ENCODE data around the gene TNNT3. TPM values are rescaled to one million over a fixed set of nuclear protein-coding genes. Genes with fewer than 3 reads are reported as not detected.
"Not testable (repeated sequence)": the region's sequence is repeated elsewhere in the genome, so short reads cannot be mapped to it uniquely, and the experiment has no call there.

The TNNT3 gene
- total RNA-seq, 1 donor from 2014 or later, result 1.3 TPM

DNA sequence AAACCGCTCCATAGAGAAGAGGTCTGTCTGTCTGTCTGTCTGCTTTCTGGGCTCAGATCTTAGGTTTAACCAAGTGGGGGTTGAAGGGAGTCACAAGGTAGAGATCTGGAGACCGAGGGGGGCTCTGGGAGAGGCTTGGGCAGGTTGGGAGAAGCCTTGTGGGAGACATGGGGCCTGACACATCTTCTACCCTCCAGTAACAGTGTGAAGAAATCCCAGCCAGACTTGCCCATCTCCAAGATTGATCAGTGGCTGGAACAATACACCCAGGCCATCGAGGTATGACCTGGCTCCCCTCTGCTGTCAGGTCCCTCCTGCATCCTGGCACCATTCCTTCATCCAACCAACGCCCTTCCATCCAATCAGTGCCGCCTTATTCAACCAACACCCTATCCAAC is 35.2 kb upstream of the TNNT3 start:
- no peak for DNase-seq (ENCODE audit: low spot score)
- Mint-ChIP-seq H3K27me3 (ENCODE audit: low read depth) (no peaks in the 10 kb centered on the region), H3K36me3 (ENCODE audit: low read depth) (peaks cover 2% of the 10 kb centered on the region), H3K4me1 (ENCODE audit: low read depth) (peaks cover 9% of the 10 kb centered on the region), H3K27ac (ENCODE audit: unreplicated experiment) (no peak overlapping the region), H3K4me3 (ENCODE audit: unreplicated experiment) (no peak overlapping the region), H3K9me3 (ENCODE audit: low read depth) (no peaks in the 10 kb centered on the region)
- TF ChIP-seq, protein P1, sequence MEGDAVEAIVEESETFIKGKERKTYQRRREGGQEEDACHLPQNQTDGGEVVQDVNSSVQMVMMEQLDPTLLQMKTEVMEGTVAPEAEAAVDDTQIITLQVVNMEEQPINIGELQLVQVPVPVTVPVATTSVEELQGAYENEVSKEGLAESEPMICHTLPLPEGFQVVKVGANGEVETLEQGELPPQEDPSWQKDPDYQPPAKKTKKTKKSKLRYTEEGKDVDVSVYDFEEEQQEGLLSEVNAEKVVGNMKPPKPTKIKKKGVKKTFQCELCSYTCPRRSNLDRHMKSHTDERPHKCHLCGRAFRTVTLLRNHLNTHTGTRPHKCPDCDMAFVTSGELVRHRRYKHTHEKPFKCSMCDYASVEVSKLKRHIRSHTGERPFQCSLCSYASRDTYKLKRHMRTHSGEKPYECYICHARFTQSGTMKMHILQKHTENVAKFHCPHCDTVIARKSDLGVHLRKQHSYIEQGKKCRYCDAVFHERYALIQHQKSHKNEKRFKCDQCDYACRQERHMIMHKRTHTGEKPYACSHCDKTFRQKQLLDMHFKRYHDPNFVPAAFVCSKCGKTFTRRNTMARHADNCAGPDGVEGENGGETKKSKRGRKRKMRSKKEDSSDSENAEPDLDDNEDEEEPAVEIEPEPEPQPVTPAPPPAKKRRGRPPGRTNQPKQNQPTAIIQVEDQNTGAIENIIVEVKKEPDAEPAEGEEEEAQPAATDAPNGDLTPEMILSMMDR (IDR thresholded peaks at IDR 0.05), result no peak

DNA sequence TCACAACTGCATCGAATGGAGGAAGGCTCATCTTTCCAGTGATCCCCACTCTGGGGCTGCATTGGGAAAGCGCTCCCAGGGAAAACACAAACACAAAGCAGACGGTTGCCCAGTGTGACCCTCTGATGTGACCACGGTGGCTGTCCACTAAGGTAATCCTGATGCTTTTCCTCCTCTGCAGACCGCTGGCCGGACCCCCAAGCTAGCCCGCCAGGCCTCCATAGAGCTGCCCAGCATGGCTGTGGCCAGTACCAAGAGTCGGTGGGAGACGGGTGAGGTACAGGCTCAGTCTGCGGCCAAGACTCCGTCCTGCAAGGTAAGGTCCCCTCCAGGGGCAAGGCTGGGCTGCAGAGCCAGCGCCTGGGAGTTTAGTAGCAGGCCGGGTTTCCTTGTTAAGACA is 33.0 kb upstream of the TNNT3 start:
- not testable (repeated sequence) for H3K4me3 Mint-ChIP-seq (ENCODE audit: unreplicated experiment)

GRCh38 chr11:1887451-1888346 is 31.8 kb upstream of the TNNT3 start:
- no peak overlapping the region for H3K27ac Mint-ChIP-seq (ENCODE audit: unreplicated experiment)
- TF ChIP-seq, protein P1 (IDR thresholded peaks at IDR 0.05), result no peak
- no peaks in the 10 kb centered on the region for H3K9me3 Mint-ChIP-seq (ENCODE audit: low read depth)
- H3K27me3 Mint-ChIP-seq (ENCODE audit: low read depth), result no peaks in the 10 kb centered on the region
- peak; percentile 70 for DNase-seq (ENCODE audit: low spot score)
- peaks cover 2% of the 10 kb centered on the region for H3K36me3 Mint-ChIP-seq (ENCODE audit: low read depth)
- H3K4me1 Mint-ChIP-seq (ENCODE audit: low read depth), result no peaks in the 10 kb centered on the region
- no peak overlapping the region for H3K4me3 Mint-ChIP-seq (ENCODE audit: unreplicated experiment)

More for the DNA sequence above, 33.0 kb upstream of the TNNT3 start:
- H3K36me3 Mint-ChIP-seq (ENCODE audit: low read depth); H3K27me3 Mint-ChIP-seq (ENCODE audit: low read depth); H3K9me3 Mint-ChIP-seq (ENCODE audit: low read depth); H3K27ac Mint-ChIP-seq (ENCODE audit: unreplicated experiment); H3K4me1 Mint-ChIP-seq (ENCODE audit: low read depth): not testable (repeated sequence)
- DNase-seq (ENCODE audit: low spot score), result peak; percentile 62

DNA sequence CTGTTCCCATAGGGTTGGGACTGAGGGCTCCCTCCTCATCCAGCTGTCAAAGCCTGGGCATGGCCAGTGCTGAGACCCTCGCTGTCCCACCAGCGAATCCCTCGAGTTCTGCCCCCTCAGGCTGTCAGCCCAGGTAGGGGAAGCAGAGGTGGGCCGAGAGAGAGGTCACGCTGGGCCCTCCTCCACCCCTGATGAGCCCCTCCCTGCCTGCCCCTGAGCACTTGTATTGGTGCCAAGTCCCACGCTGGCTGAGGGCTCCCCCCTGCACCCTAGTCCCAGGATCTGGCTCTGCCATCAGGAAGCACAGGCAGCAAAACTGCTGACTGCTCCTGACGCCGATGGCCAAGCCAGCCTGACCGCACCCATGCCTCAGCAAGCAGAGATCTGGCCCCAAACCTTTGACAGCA is 31.2 kb upstream of the TNNT3 start:
- Mint-ChIP-seq H3K36me3 (ENCODE audit: low read depth) (peaks cover 2% of the 10 kb centered on the region), H3K9me3 (ENCODE audit: low read depth) (no peaks in the 10 kb centered on the region), H3K4me1 (ENCODE audit: low read depth) (no peaks in the 10 kb centered on the region), H3K4me3 (ENCODE audit: unreplicated experiment) (no peak overlapping the region), H3K27me3 (ENCODE audit: low read depth) (no peaks in the 10 kb centered on the region), H3K27ac (ENCODE audit: unreplicated experiment) (no peak overlapping the region)
- DNase-seq (ENCODE audit: low spot score), result no peak
- TF ChIP-seq, protein P1 (IDR thresholded peaks at IDR 0.05), result no peak

- no peak overlapping the region for H3K27ac Mint-ChIP-seq (ENCODE audit: unreplicated experiment)
- peak; percentile 70 for DNase-seq (ENCODE audit: low spot score)
- H3K9me3 Mint-ChIP-seq (ENCODE audit: low read depth), result no peaks in the 10 kb centered on the region
- H3K36me3 Mint-ChIP-seq (ENCODE audit: low read depth), result peaks cover 2% of the 10 kb centered on the region
- H3K4me3 Mint-ChIP-seq (ENCODE audit: unreplicated experiment), result no peak overlapping the region
- H3K27me3 Mint-ChIP-seq (ENCODE audit: low read depth), result no peaks in the 10 kb centered on the region
- TF ChIP-seq, protein P1 (IDR thresholded peaks at IDR 0.05), result no peak
- H3K4me1 Mint-ChIP-seq (ENCODE audit: low read depth), result no peaks in the 10 kb centered on the region
Measured at GRCh38 chr11:1888811-1889210, 30.7 kb upstream of the TNNT3 start.
